GM23338 (cell line): ENCODE measurements around the gene SLC6A13. TPM values are rescaled to one million over a fixed set of nuclear protein-coding genes. Genes with fewer than 3 reads are reported as not detected.

Experiments used
- ATAC-seq: fragments of 200-7000 bp; cut with Tn5 transposase; 3 replicates; pipeline ENCODE4 v1.9.1; 2020
- DNase-seq: peaks from one replicate; pipeline ENCODE4 v3.0.0-alpha.2; 2015; ENCODE audit warnings: low spot score
- H2AFZ ChIP-seq: fragments of 200-600 bp; sonication (generic); 2 replicates; pipeline ENCODE4 v1.8.0; 2016; ENCODE audit warnings: antibody characterized with exemption, mild to moderate bottlenecking, moderate library complexity
- H3F3A ChIP-seq: fragments of 200-600 bp; sonication (generic); replicated peaks from 2 replicates; pipeline ENCODE4 v1.8.0; 2017; ENCODE audit warnings: antibody characterized with exemption, mixed run types, low read depth
- H3K27ac ChIP-seq: fragments of 200-600 bp; sonication (generic); 2 replicates; pipeline ENCODE4 v1.6.1; 2016; ENCODE audit warnings: low read depth
- H3K27me3 ChIP-seq: fragments of 200-600 bp; sonication (generic); 2 replicates; pipeline ENCODE4 v1.8.0; 2016; ENCODE audit warnings: mild to moderate bottlenecking, mixed run types, moderate library complexity; ENCODE audit not compliant: insufficient read depth
- H3K36me3 ChIP-seq: fragments of 200-600 bp; sonication (generic); 2 replicates; pipeline ENCODE4 v1.8.0; 2016; ENCODE audit warnings: mild to moderate bottlenecking; ENCODE audit not compliant: insufficient read depth
- H3K4me1 ChIP-seq: fragments of 200-600 bp; sonication (generic); 2 replicates; pipeline ENCODE4 v1.8.0; 2016; ENCODE audit warnings: mild to moderate bottlenecking, moderate library complexity; ENCODE audit not compliant: insufficient read depth
- H3K4me2 ChIP-seq: fragments of 200-600 bp; sonication (generic); 2 replicates; pipeline ENCODE4 v1.7.1; 2017; ENCODE audit warnings: mixed run types
- H3K4me3 ChIP-seq: fragments of 200-600 bp; sonication (generic); 2 replicates; pipeline ENCODE4 v1.6.1; 2016; ENCODE audit warnings: mixed run types
- H3K79me2 ChIP-seq: fragments of 200-600 bp; sonication (generic); replicated peaks from 2 replicates; pipeline ENCODE4 v1.8.0; 2017; ENCODE audit warnings: mild to moderate bottlenecking; ENCODE audit not compliant: insufficient read depth
- H3K9me2 ChIP-seq: fragments of 200-600 bp; sonication (generic); 2 replicates; pipeline ENCODE4 v1.8.0; 2017; ENCODE audit not compliant: insufficient read depth
- H4K20me1 ChIP-seq: fragments of 200-600 bp; sonication (generic); replicated peaks from 2 replicates; pipeline ENCODE4 v1.8.0; 2017; ENCODE audit warnings: mild to moderate bottlenecking; ENCODE audit not compliant: insufficient read depth
- H3K27ac Mint-ChIP-seq: 2 replicates; pipeline ENCODE4 v1.8.0; 2020; ENCODE audit warnings: inconsistent platforms, mild to moderate bottlenecking, moderate library complexity, mixed read lengths
- H3K27me3 Mint-ChIP-seq: 3 replicates; pipeline ENCODE4 v1.8.0; 2022; ENCODE audit warnings: low read depth, mild to moderate bottlenecking, moderate library complexity, mixed read lengths, inconsistent platforms; ENCODE audit not compliant: insufficient read depth, poor library complexity
- H3K36me3 Mint-ChIP-seq: 3 replicates; pipeline ENCODE4 v1.8.0; 2021; ENCODE audit warnings: low read depth, mild to moderate bottlenecking, inconsistent platforms, moderate library complexity, mixed read lengths
- H3K4me1 Mint-ChIP-seq: 3 replicates; pipeline ENCODE4 v1.8.0; 2020; ENCODE audit warnings: mild to moderate bottlenecking, inconsistent platforms, mixed read lengths
- H3K4me3 Mint-ChIP-seq: 3 replicates; pipeline ENCODE4 v1.8.0; 2021; ENCODE audit warnings: moderate library complexity, mild to moderate bottlenecking, inconsistent platforms, mixed read lengths
- H3K9me3 Mint-ChIP-seq: 3 replicates; pipeline ENCODE4 v1.8.0; 2020; ENCODE audit warnings: moderate library complexity, mild to moderate bottlenecking, inconsistent platforms, mixed read lengths
- CREB1 ChIP-seq: fragments of 250-450 bp; sonication (Bioruptor Pico); IDR thresholded peaks from 2 replicates; pipeline ENCODE4 v1.5.0; 2020; ENCODE audit warnings: low read depth, mild to moderate bottlenecking, moderate library complexity
- EZH2 ChIP-seq: fragments of 200-600 bp; sonication (generic); IDR thresholded peaks from one replicate; pipeline ENCODE4 v1.8.0; 2017; ENCODE audit warnings: antibody characterized with exemption, mild to moderate bottlenecking, low read depth; ENCODE audit not compliant: unreplicated experiment
- EZH2phosphoT487 ChIP-seq: fragments of 200-600 bp; sonication (generic); IDR thresholded peaks from one replicate; pipeline ENCODE4 v1.8.1; 2018; ENCODE audit warnings: antibody characterized with exemption; ENCODE audit not compliant: unreplicated experiment
- JUNB ChIP-seq: IDR thresholded peaks from one replicate; pipeline ENCODE4 v1.6.1; 2016; ENCODE audit warnings: antibody characterized with exemption; ENCODE audit not compliant: unreplicated experiment
- NANOG ChIP-seq: IDR thresholded peaks from 2 replicates; pipeline ENCODE4 v1.6.1; 2016; ENCODE audit warnings: antibody characterized with exemption, borderline replicate concordance
- ZNF114 ChIP-seq: fragments of 250-450 bp; sonication (Bioruptor Pico); IDR thresholded peaks from 2 replicates; pipeline ENCODE4 v1.5.0; 2020; ENCODE audit warnings: mild to moderate bottlenecking, moderate library complexity
- ZNF331 ChIP-seq: fragments of 250-450 bp; sonication (Bioruptor Pico); IDR thresholded peaks from 2 replicates; pipeline ENCODE4 v1.5.0; 2020; ENCODE audit warnings: low read depth, mild to moderate bottlenecking, moderate library complexity
- polyA plus RNA-seq: library from polyadenylated mRNA; unstranded; fragments of >200 nt; fragmentation: Nextera tagmentation; extraction: Ambion mirVana; gene quantifications from 2 replicates; pipeline ENCODE4 v1.2.1, GENCODE V29; 2016
- total RNA-seq: library from RNA; depleted of rRNA; stranded (reverse); fragments of >200 nt; shearing (Covaris generic); gene quantifications from 2 replicates; pipeline ENCODE4 v1.2.3, GENCODE V29; 2014
- TF ChIP-seq, protein P1 (sequence below): IDR thresholded peaks from 2 replicates; pipeline ENCODE4 v1.6.1; 2016; ENCODE audit warnings: antibody characterized with exemption
- TF ChIP-seq, protein P2 (sequence below), 2 experiments: fragments of 200-600 bp in 1 of 2; sonication (generic) in 1 of 2; conservative IDR thresholded peaks; 2 replicates each; pipeline versions ENCODE4 v1.5.1 to v1.6.1; 2016 to 2017; ENCODE audit warnings: antibody characterized with exemption in 2 of 2, low read depth in 2 of 2, mild to moderate bottlenecking in 2 of 2, moderate library complexity in 1 of 2
- TF ChIP-seq, protein P3 (sequence below): fragments of 250-450 bp; sonication (Bioruptor Pico); IDR thresholded peaks from 2 replicates; pipeline ENCODE4 v1.5.0; 2020; ENCODE audit warnings: mild to moderate bottlenecking, moderate library complexity

SLC6A13 gene
- total and polyA plus RNA-seq, 2 experiments from 2014 or later = not detected

DNA sequence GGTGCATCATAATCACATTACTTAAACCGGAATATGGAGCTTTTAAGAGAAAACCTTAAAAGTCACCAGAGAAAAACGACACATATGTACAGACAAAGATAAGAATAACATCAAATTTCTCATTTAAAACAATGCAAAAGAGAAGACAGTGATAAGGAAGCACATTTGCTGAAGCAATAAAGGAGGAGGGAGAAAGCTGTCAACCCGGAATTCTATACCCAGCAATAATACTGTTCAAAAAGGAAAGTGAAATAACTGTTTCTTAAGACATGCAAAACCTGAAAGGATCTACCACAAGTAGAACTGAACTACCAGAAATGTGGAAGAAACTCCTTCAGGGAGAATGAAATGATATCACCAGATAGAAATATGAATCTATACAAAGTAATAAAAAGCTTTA lies 15.4 kb downstream of the SLC6A13 start:
- Histone ChIP-seq H3F3A (no peaks in the 10 kb centered on the region), H3K27ac (no peak overlapping the region), H3K9me2 (no peaks in the 10 kb centered on the region), H3K36me3 (no peaks in the 10 kb centered on the region), H3K4me1 (no peaks in the 10 kb centered on the region), H3K4me2 (no peak overlapping the region), H3K4me3 (no peak overlapping the region), H3K79me2 (no peaks in the 10 kb centered on the region), H4K20me1 (no peaks in the 10 kb centered on the region), H2AFZ (no peak overlapping the region), H3K27me3 (no peaks in the 10 kb centered on the region)
- TF ChIP-seq JUNB (no peak), NANOG (no peak), EZH2phosphoT487 (no peak), ZNF331 (no peak), ZNF114 (no peak), CREB1 (CRISPR knock-in tag) (no peak)
- TF ChIP-seq, protein P1, sequence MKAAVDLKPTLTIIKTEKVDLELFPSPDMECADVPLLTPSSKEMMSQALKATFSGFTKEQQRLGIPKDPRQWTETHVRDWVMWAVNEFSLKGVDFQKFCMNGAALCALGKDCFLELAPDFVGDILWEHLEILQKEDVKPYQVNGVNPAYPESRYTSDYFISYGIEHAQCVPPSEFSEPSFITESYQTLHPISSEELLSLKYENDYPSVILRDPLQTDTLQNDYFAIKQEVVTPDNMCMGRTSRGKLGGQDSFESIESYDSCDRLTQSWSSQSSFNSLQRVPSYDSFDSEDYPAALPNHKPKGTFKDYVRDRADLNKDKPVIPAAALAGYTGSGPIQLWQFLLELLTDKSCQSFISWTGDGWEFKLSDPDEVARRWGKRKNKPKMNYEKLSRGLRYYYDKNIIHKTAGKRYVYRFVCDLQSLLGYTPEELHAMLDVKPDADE = no peak
- TF ChIP-seq, protein P2, sequence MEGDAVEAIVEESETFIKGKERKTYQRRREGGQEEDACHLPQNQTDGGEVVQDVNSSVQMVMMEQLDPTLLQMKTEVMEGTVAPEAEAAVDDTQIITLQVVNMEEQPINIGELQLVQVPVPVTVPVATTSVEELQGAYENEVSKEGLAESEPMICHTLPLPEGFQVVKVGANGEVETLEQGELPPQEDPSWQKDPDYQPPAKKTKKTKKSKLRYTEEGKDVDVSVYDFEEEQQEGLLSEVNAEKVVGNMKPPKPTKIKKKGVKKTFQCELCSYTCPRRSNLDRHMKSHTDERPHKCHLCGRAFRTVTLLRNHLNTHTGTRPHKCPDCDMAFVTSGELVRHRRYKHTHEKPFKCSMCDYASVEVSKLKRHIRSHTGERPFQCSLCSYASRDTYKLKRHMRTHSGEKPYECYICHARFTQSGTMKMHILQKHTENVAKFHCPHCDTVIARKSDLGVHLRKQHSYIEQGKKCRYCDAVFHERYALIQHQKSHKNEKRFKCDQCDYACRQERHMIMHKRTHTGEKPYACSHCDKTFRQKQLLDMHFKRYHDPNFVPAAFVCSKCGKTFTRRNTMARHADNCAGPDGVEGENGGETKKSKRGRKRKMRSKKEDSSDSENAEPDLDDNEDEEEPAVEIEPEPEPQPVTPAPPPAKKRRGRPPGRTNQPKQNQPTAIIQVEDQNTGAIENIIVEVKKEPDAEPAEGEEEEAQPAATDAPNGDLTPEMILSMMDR (conservative IDR thresholded peaks at IDR 0.05; ENCODE audit: low read depth in 2 of 2) = no peak
- H3K4me1 Mint-ChIP-seq = no peaks in the 10 kb centered on the region
- ATAC-seq = no peak
- peaks cover 4% of the 10 kb centered on the region; the same call in 2 of the 3 replicates for H3K36me3 Mint-ChIP-seq
- peaks cover 20% of the 10 kb centered on the region for H3K9me3 Mint-ChIP-seq
- H3K27me3 Mint-ChIP-seq = peaks cover 6% of the 10 kb centered on the region
- no peak for DNase-seq
- H3K27ac Mint-ChIP-seq = no peak overlapping the region
- H3K4me3 Mint-ChIP-seq = no peak overlapping the region

DNA sequence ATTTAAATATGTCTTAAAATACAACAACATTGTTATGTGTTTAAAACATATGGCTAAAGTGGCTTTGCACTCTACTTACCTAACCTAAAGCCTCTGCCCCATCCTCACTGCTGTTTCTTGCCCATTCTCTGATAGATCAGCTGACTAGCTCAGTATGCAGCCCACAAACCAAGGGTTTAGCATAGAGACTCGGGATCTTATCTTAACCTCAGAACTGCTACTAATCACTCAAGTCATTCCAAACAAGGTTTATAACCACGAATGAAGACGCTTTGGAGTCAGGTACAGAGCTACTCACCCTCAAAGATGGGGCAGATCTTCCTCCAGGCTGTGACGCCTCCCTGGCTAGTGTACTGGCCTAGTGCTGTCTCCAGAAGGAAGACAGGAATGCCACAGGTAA lies 19.3 kb downstream of the SLC6A13 start:
- Mint-ChIP-seq H3K4me1 (no peaks in the 10 kb centered on the region), H3K27me3 (peaks cover 8% of the 10 kb centered on the region), H3K4me3 (no peak overlapping the region), H3K27ac (no peak overlapping the region), H3K36me3 (peaks cover 4% of the 10 kb centered on the region; the same call in 2 of the 3 replicates), H3K9me3 (peaks cover 24% of the 10 kb centered on the region)
- Histone ChIP-seq H3K27ac (no peak overlapping the region), H3K36me3 (no peaks in the 10 kb centered on the region), H3K27me3 (no peaks in the 10 kb centered on the region), H3K4me3 (no peak overlapping the region), H3K9me2 (no peaks in the 10 kb centered on the region), H3F3A (no peaks in the 10 kb centered on the region), H4K20me1 (no peaks in the 10 kb centered on the region), H3K4me1 (no peaks in the 10 kb centered on the region), H3K79me2 (no peaks in the 10 kb centered on the region), H3K4me2 (no peak overlapping the region), H2AFZ (no peak overlapping the region)
- no peak for DNase-seq
- no peak for ATAC-seq
- TF ChIP-seq, protein P1 = no peak
- TF ChIP-seq, protein P3, sequence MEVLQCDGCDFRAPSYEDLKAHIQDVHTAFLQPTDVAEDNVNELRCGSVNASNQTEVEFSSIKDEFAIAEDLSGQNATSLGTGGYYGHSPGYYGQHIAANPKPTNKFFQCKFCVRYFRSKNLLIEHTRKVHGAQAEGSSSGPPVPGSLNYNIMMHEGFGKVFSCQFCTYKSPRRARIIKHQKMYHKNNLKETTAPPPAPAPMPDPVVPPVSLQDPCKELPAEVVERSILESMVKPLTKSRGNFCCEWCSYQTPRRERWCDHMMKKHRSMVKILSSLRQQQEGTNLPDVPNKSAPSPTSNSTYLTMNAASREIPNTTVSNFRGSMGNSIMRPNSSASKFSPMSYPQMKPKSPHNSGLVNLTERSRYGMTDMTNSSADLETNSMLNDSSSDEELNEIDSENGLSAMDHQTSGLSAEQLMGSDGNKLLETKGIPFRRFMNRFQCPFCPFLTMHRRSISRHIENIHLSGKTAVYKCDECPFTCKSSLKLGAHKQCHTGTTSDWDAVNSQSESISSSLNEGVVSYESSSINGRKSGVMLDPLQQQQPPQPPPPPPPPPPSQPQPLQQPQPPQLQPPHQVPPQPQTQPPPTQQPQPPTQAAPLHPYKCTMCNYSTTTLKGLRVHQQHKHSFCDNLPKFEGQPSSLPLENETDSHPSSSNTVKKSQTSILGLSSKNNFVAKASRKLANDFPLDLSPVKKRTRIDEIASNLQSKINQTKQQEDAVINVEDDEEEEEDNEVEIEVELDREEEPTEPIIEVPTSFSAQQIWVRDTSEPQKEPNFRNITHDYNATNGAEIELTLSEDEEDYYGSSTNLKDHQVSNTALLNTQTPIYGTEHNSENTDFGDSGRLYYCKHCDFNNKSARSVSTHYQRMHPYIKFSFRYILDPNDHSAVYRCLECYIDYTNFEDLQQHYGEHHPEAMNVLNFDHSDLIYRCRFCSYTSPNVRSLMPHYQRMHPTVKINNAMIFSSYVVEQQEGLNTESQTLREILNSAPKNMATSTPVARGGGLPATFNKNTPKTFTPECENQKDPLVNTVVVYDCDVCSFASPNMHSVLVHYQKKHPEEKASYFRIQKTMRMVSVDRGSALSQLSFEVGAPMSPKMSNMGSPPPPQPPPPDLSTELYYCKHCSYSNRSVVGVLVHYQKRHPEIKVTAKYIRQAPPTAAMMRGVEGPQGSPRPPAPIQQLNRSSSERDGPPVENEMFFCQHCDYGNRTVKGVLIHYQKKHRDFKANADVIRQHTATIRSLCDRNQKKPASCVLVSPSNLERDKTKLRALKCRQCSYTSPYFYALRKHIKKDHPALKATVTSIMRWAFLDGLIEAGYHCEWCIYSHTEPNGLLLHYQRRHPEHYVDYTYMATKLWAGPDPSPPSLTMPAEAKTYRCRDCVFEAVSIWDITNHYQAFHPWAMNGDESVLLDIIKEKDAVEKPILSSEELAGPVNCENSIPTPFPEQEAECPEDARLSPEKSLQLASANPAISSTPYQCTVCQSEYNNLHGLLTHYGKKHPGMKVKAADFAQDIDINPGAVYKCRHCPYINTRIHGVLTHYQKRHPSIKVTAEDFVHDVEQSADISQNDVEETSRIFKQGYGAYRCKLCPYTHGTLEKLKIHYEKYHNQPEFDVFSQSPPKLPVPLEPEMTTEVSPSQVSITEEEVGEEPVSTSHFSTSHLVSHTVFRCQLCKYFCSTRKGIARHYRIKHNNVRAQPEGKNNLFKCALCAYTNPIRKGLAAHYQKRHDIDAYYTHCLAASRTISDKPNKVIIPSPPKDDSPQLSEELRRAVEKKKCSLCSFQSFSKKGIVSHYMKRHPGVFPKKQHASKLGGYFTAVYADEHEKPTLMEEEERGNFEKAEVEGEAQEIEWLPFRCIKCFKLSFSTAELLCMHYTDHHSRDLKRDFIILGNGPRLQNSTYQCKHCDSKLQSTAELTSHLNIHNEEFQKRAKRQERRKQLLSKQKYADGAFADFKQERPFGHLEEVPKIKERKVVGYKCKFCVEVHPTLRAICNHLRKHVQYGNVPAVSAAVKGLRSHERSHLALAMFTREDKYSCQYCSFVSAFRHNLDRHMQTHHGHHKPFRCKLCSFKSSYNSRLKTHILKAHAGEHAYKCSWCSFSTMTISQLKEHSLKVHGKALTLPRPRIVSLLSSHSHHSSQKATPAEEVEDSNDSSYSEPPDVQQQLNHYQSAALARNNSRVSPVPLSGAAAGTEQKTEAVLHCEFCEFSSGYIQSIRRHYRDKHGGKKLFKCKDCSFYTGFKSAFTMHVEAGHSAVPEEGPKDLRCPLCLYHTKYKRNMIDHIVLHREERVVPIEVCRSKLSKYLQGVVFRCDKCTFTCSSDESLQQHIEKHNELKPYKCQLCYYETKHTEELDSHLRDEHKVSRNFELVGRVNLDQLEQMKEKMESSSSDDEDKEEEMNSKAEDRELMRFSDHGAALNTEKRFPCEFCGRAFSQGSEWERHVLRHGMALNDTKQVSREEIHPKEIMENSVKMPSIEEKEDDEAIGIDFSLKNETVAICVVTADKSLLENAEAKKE = no peak
- TF ChIP-seq CREB1 (CRISPR knock-in tag) (no peak), EZH2 (no peak), JUNB (no peak), ZNF114 (no peak)
